ENCODE measurements around the gene EIF3J. TPM values are rescaled to one million over a fixed set of nuclear protein-coding genes. Genes with fewer than 3 reads are reported as not detected.

The EIF3J gene
- total RNA-seq, 1 donor from 2014 or later = 82.1 TPM

DNA sequence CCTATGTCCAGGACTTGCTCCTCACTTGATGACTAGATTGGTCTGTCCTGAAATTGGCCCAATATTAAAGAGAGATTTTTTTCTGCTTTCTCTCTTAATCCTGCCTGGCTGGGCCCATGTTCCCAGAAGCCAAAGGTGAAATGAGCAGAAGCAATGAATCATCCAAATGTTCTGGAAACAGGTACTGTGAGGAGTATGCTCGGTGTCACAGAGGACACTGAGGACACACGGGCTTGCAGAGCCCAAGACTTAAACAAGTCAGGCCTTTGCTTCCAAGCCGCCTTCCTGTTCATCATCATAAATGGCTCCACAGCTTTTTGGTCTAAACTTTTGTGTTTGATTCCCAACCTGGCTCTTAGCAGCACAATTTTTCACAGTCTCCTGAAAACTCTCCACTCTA is 31.4 kb downstream of the EIF3J start:
- H3K9me3 Mint-ChIP-seq (ENCODE audit: unreplicated experiment) = no peaks in the 10 kb centered on the region
- TF ChIP-seq, protein P1, sequence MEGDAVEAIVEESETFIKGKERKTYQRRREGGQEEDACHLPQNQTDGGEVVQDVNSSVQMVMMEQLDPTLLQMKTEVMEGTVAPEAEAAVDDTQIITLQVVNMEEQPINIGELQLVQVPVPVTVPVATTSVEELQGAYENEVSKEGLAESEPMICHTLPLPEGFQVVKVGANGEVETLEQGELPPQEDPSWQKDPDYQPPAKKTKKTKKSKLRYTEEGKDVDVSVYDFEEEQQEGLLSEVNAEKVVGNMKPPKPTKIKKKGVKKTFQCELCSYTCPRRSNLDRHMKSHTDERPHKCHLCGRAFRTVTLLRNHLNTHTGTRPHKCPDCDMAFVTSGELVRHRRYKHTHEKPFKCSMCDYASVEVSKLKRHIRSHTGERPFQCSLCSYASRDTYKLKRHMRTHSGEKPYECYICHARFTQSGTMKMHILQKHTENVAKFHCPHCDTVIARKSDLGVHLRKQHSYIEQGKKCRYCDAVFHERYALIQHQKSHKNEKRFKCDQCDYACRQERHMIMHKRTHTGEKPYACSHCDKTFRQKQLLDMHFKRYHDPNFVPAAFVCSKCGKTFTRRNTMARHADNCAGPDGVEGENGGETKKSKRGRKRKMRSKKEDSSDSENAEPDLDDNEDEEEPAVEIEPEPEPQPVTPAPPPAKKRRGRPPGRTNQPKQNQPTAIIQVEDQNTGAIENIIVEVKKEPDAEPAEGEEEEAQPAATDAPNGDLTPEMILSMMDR (IDR thresholded peaks at IDR 0.05) = no peak
- H3K27me3 Mint-ChIP-seq (ENCODE audit: unreplicated experiment) = no peaks in the 10 kb centered on the region
- H3K36me3 Mint-ChIP-seq (ENCODE audit: unreplicated experiment) = peaks cover 40% of the 10 kb centered on the region
- no peak for DNase-seq (ENCODE audit: extremely low spot score, unreplicated experiment)
- no peak overlapping the region for H3K4me3 Mint-ChIP-seq (ENCODE audit: unreplicated experiment)
- H3K4me1 Mint-ChIP-seq (ENCODE audit: unreplicated experiment) = no peaks in the 10 kb centered on the region
- H3K27ac Mint-ChIP-seq (ENCODE audit: unreplicated experiment) = no peak overlapping the region

DNA sequence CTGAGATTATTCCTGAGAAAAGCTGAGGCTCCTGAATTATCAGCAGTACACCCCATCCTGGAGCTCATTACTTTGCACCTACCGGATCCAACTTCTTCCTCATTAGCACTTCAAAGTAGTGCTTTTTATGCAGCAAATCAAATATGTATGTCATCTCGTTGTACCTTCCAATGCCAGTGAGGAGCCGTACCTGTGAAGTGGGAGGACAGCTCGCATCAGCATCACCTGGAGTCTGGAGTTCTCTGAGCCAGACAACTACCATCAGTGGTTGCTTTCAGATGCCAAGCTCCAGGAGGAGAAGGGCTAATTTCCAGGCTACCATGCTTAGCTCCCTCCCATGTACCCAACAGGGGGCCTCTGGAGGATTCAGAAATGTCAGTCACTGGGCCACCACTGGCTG is 32.4 kb downstream of the EIF3J start:
- no peak for DNase-seq (ENCODE audit: extremely low spot score, unreplicated experiment)
- H3K9me3 Mint-ChIP-seq (ENCODE audit: unreplicated experiment) = no peaks in the 10 kb centered on the region
- H3K27me3 Mint-ChIP-seq (ENCODE audit: unreplicated experiment) = no peaks in the 10 kb centered on the region
- no peak overlapping the region for H3K27ac Mint-ChIP-seq (ENCODE audit: unreplicated experiment)
- no peak overlapping the region for H3K4me3 Mint-ChIP-seq (ENCODE audit: unreplicated experiment)
- no peaks in the 10 kb centered on the region for H3K4me1 Mint-ChIP-seq (ENCODE audit: unreplicated experiment)
- H3K36me3 Mint-ChIP-seq (ENCODE audit: unreplicated experiment) = peaks cover 37% of the 10 kb centered on the region
- TF ChIP-seq, protein P1 (IDR thresholded peaks at IDR 0.05) = no peak

GRCh38 chr15:44570361-44570760 is 33.4 kb downstream of the EIF3J start:
- H3K9me3 Mint-ChIP-seq (ENCODE audit: unreplicated experiment) = no peaks in the 10 kb centered on the region
- H3K27ac Mint-ChIP-seq (ENCODE audit: unreplicated experiment) = no peak overlapping the region
- H3K4me3 Mint-ChIP-seq (ENCODE audit: unreplicated experiment) = no peak overlapping the region
- H3K27me3 Mint-ChIP-seq (ENCODE audit: unreplicated experiment) = no peaks in the 10 kb centered on the region
- H3K36me3 Mint-ChIP-seq (ENCODE audit: unreplicated experiment) = peaks cover 37% of the 10 kb centered on the region
- DNase-seq (ENCODE audit: extremely low spot score, unreplicated experiment) = peak; percentile 68
- TF ChIP-seq, protein P1 (IDR thresholded peaks at IDR 0.05) = no peak
- H3K4me1 Mint-ChIP-seq (ENCODE audit: unreplicated experiment) = no peaks in the 10 kb centered on the region

- Mint-ChIP-seq H3K9me3 (ENCODE audit: unreplicated experiment) (no peaks in the 10 kb centered on the region), H3K27ac (ENCODE audit: unreplicated experiment) (no peak overlapping the region), H3K4me1 (ENCODE audit: unreplicated experiment) (no peaks in the 10 kb centered on the region), H3K4me3 (ENCODE audit: unreplicated experiment) (no peak overlapping the region), H3K27me3 (ENCODE audit: unreplicated experiment) (no peaks in the 10 kb centered on the region), H3K36me3 (ENCODE audit: unreplicated experiment) (peaks cover 23% of the 10 kb centered on the region)
- TF ChIP-seq, protein P1 (IDR thresholded peaks at IDR 0.05) = no peak
- no peak for DNase-seq (ENCODE audit: extremely low spot score, unreplicated experiment)
These were observed 36.4 kb downstream of the EIF3J start for GRCh38 chr15:44573386-44573785.

GRCh38 chr15:44574734-44575133 is 37.8 kb downstream of the EIF3J start:
- TF ChIP-seq, protein P1 (IDR thresholded peaks at IDR 0.05) = no peak
- H3K4me3 Mint-ChIP-seq (ENCODE audit: unreplicated experiment) = no peak overlapping the region
- no peak for DNase-seq (ENCODE audit: extremely low spot score, unreplicated experiment)
- no peak overlapping the region for H3K27ac Mint-ChIP-seq (ENCODE audit: unreplicated experiment)
- H3K36me3 Mint-ChIP-seq (ENCODE audit: unreplicated experiment) = peaks cover 23% of the 10 kb centered on the region
- no peaks in the 10 kb centered on the region for H3K4me1 Mint-ChIP-seq (ENCODE audit: unreplicated experiment)
- H3K9me3 Mint-ChIP-seq (ENCODE audit: unreplicated experiment) = no peaks in the 10 kb centered on the region
- no peaks in the 10 kb centered on the region for H3K27me3 Mint-ChIP-seq (ENCODE audit: unreplicated experiment)

Measured in osteocyte (in vitro differentiated cells).